ENCODE measurements around the gene DRAM1. TPM values are rescaled to one million over a fixed set of nuclear protein-coding genes. Genes with fewer than 3 reads are reported as not detected.
A peak's percentile ranks its signal among the peaks of the same experiment; 100 is the strongest.

DRAM1 gene
- total and polyA plus RNA-seq, 9 of the 15 experiments (the other 6 are each of a cell fraction or from before 2014, with no cell fraction given), result 1.4 to 4.3 (median 2.7) TPM

- H3K27me3 ChIP-seq (ENCODE audit: control insufficient read depth in 2 of 2, insufficient read depth in 2 of 2, low read length in 2 of 2), result no peaks in the 10 kb centered on the region
- no TSS peak for BruUV-seq (replicated peaks)
- no peaks in the 10 kb centered on the region for H3K9me3 ChIP-seq (replicated peaks; ENCODE audit: control insufficient read depth, insufficient read depth, low read depth, low read length)
- no peaks in the 10 kb centered on the region for H3K9me1 ChIP-seq (ENCODE audit: control insufficient read depth, insufficient read depth, low read length)
- H3K4me1 ChIP-seq (replicated peaks in 1 of 2; ENCODE audit: control insufficient read depth in 2 of 2, insufficient read depth in 2 of 2, low read length in 2 of 2), result no peaks in the 10 kb centered on the region; a peak in 1 of 5 replicates
- ChIA-PET POLR2A (interaction anchor here (0.6 to 1.5 kb wide), 4 partner anchors 8 to 498 kb away, joined by 3 to 6 read pairs (median 5); no protein-coding TSS in a partner anchor), CTCF (ENCODE audit: low intra/inter-chr PET ratio) (no interaction called here)
- H3K4me3 ChIP-seq, result no peak overlapping the region
- WGBS (ENCODE audit: insufficient coverage, low coverage, missing lambda C conversion rate), result 19% methylated on average over 2 of the region's 2 CpGs
- H3K4me2 ChIP-seq (ENCODE audit: insufficient read depth, low read length), result no peak overlapping the region
- 0 out of 4 replicates have a peak overlapping the region, but pooled peaks of 1 of the 2 experiments have one; percentile 29 for H3K9ac ChIP-seq (ENCODE audit: insufficient read depth in 1 of 2, low read depth in 2 of 2, low read length in 2 of 2)
- no peaks in the 10 kb centered on the region for H4K20me1 ChIP-seq (replicated peaks; ENCODE audit: control insufficient read depth, insufficient read depth, low read length)
- in situ Hi-C loops (cut with MboI) (no loop called here), intact Hi-C loops (cut with micrococcal nuclease) (no loop called here)
- no peaks in the 10 kb centered on the region for H3K79me2 ChIP-seq (ENCODE audit: control insufficient read depth, insufficient read depth, low read length)
- H3K27ac ChIP-seq (ENCODE audit: extremely low read depth, low read depth, low read length), result no peak overlapping the region
- ATAC-seq, result no peak
- H3K36me3 ChIP-seq (ENCODE audit: control insufficient read depth, insufficient read depth, low read length), result no peaks in the 10 kb centered on the region
- no peak for DNase-seq (ENCODE audit: extremely low read depth in 1 of 4, low spot score in 3 of 4)
- FAIRE-seq, result no peak
- no peak overlapping the region for H2AFZ ChIP-seq (ENCODE audit: low read depth, low read length)
- TF ChIP-seq ZBTB49 (CRISPR knock-in tag; IDR thresholded peaks at IDR 0.05; ENCODE audit: borderline replicate concordance) (no peak), ZNF444 (CRISPR knock-in tag; IDR thresholded peaks at IDR 0.05) (no peak), ELF2 (CRISPR knock-in tag; IDR thresholded peaks at IDR 0.05) (no peak), ZNF407 (IDR thresholded peaks at IDR 0.05; ENCODE audit: low read depth) (no peak), ETV1 (tag; conservative IDR thresholded peaks at IDR 0.05; ENCODE audit: low read depth) (no peak), CEBPB (tag; IDR thresholded peaks at IDR 0.05) (no peak)
Observed at GRCh38 chr12:101906226-101906625, 28.8 kb downstream of the DRAM1 start.

All from K562 (cell line).